Ishikawa (cell line): Measurements from ENCODE around the gene NELL1.

Experiments used
- CEBPB ChIP-seq: IDR thresholded peaks from 2 replicates; pipeline ENCODE4 v1.6.1; 2012
- CREB1 ChIP-seq: IDR thresholded peaks from 2 replicates; pipeline ENCODE4 v1.6.1; 2012; ENCODE audit warnings: low read depth
- EGR1 ChIP-seq: IDR thresholded peaks from 2 replicates; pipeline ENCODE4 v1.6.1; 2012
- EP300 ChIP-seq: IDR thresholded peaks from 2 replicates; pipeline ENCODE4 v1.6.1; 2012; ENCODE audit warnings: borderline replicate concordance
- MAX ChIP-seq: IDR thresholded peaks from 2 replicates; pipeline ENCODE4 v1.6.1; 2012
- RAD21 ChIP-seq: IDR thresholded peaks from 2 replicates; pipeline ENCODE4 v1.6.1; 2012; ENCODE audit warnings: low read depth
- REST ChIP-seq: IDR thresholded peaks from 2 replicates; pipeline ENCODE4 v1.6.1; 2012; ENCODE audit warnings: low read depth, mild to moderate bottlenecking
- TAF1 ChIP-seq: IDR thresholded peaks from 2 replicates; pipeline ENCODE4 v1.6.1; 2012; ENCODE audit warnings: low read depth, mild to moderate bottlenecking
- TCF12 ChIP-seq: IDR thresholded peaks from 2 replicates; pipeline ENCODE4 v1.6.1; 2012; ENCODE audit warnings: low read depth
- TEAD4 ChIP-seq: IDR thresholded peaks from 2 replicates; pipeline ENCODE4 v1.6.1; 2012
- YY1 ChIP-seq: IDR thresholded peaks from 2 replicates; pipeline ENCODE4 v1.6.1; 2012; ENCODE audit warnings: low read depth
- ZBTB7A ChIP-seq: IDR thresholded peaks from 2 replicates; pipeline ENCODE4 v1.6.1; 2012; ENCODE audit warnings: low read depth

GRCh38 chr11:21489416-21490115 lies 820.2 kb downstream of the NELL1 start:
- TF ChIP-seq EP300, result no peak
- TF ChIP-seq CEBPB, result no peak
- TF ChIP-seq MAX, result no peak
- TF ChIP-seq TAF1, result no peak
- no peak for TF ChIP-seq EGR1
- no peak for TF ChIP-seq YY1
- TF ChIP-seq REST, result no peak
- TF ChIP-seq RAD21, result no peak
- TF ChIP-seq ZBTB7A, result no peak
- TF ChIP-seq CREB1, result no peak
- TF ChIP-seq TEAD4, result no peak
- no peak for TF ChIP-seq TCF12
